ENCODE data around the gene CSTPP1. TPM values are rescaled to one million over a fixed set of nuclear protein-coding genes. Genes with fewer than 3 reads are reported as not detected.

Gene CSTPP1
- total RNA-seq, 2 experiments from 2014 or later = 14.2 to 16.5 TPM

GRCh38 chr11:47143322-47143721 lies 206.8 kb downstream of the CSTPP1 start:
- Mint-ChIP-seq H3K36me3 (peaks cover 2% of the 10 kb centered on the region), H3K27me3 (no peaks in the 10 kb centered on the region), H3K4me3 (no peak overlapping the region), H3K4me1 (peaks cover 3% of the 10 kb centered on the region), H3K9me3 (no peaks in the 10 kb centered on the region), H3K27ac (no peak overlapping the region)
- ATAC-seq (ENCODE audit: low read depth) (no peak), DNase-seq (no peak)
- POLR2A ChIA-PET = no interaction called here

- Mint-ChIP-seq H3K27ac (no peak overlapping the region), H3K4me1 (no peaks in the 10 kb centered on the region), H3K9me3 (no peaks in the 10 kb centered on the region), H3K36me3 (no peaks in the 10 kb centered on the region), H3K4me3 (no peak overlapping the region), H3K27me3 (no peaks in the 10 kb centered on the region)
- DNase-seq (no peak), ATAC-seq (ENCODE audit: low read depth) (no peak)
- POLR2A ChIA-PET = interaction anchor here (0.6 kb wide), 1 partner anchor 19 kb away, joined by 3 read pairs; no protein-coding TSS in a partner anchor
Observed at GRCh38 chr11:47144541-47144940, 208.0 kb downstream of the CSTPP1 start.

GRCh38 chr11:47147250-47147649 lies 210.7 kb downstream of the CSTPP1 start:
- no peak overlapping the region for H3K27ac Mint-ChIP-seq
- no peak for DNase-seq

GRCh38 chr11:47147681-47148080 lies 211.1 kb downstream of the CSTPP1 start:
- H3K36me3 Mint-ChIP-seq = no peaks in the 10 kb centered on the region
- H3K4me1 Mint-ChIP-seq = no peaks in the 10 kb centered on the region
- ATAC-seq (ENCODE audit: low read depth) (no peak), DNase-seq (no peak)
- POLR2A ChIA-PET = no interaction called here
- H3K27me3 Mint-ChIP-seq = no peaks in the 10 kb centered on the region
- no peak overlapping the region for H3K27ac Mint-ChIP-seq
- H3K4me3 Mint-ChIP-seq = no peak overlapping the region
- no peaks in the 10 kb centered on the region for H3K9me3 Mint-ChIP-seq

More at GRCh38 chr11:47147250-47147649, 210.7 kb downstream of the CSTPP1 start:
- Mint-ChIP-seq H3K4me3 (no peak overlapping the region), H3K27me3 (no peaks in the 10 kb centered on the region), H3K4me1 (no peaks in the 10 kb centered on the region), H3K36me3 (no peaks in the 10 kb centered on the region), H3K9me3 (no peaks in the 10 kb centered on the region)
- POLR2A ChIA-PET = no interaction called here
- ATAC-seq (ENCODE audit: low read depth) = no peak

GRCh38 chr11:47148270-47148669 lies 211.7 kb downstream of the CSTPP1 start:
- peaks cover 4% of the 10 kb centered on the region for H3K4me1 Mint-ChIP-seq
- H3K27me3 Mint-ChIP-seq = no peaks in the 10 kb centered on the region
- H3K36me3 Mint-ChIP-seq = no peaks in the 10 kb centered on the region
- POLR2A ChIA-PET = no interaction called here
- no peak overlapping the region for H3K27ac Mint-ChIP-seq
- no peak for DNase-seq
- ATAC-seq (ENCODE audit: low read depth) = no peak
- H3K9me3 Mint-ChIP-seq = no peaks in the 10 kb centered on the region
- H3K4me3 Mint-ChIP-seq = no peak overlapping the region

- no peaks in the 10 kb centered on the region for H3K9me3 Mint-ChIP-seq
- peaks cover 9% of the 10 kb centered on the region for H3K4me1 Mint-ChIP-seq
- DNase-seq (no peak), ATAC-seq (ENCODE audit: low read depth) (no peak)
- H3K36me3 Mint-ChIP-seq = no peaks in the 10 kb centered on the region
- no peak overlapping the region for H3K4me3 Mint-ChIP-seq
- no peaks in the 10 kb centered on the region for H3K27me3 Mint-ChIP-seq
- POLR2A ChIA-PET = no interaction called here
- no peak overlapping the region for H3K27ac Mint-ChIP-seq
Observed at GRCh38 chr11:47148903-47149531, 212.5 kb downstream of the CSTPP1 start.

GRCh38 chr11:47149782-47150181 lies 213.2 kb downstream of the CSTPP1 start:
- POLR2A ChIA-PET = no interaction called here

GRCh38 chr11:47152126-47152952 lies 215.8 kb downstream of the CSTPP1 start:
- DNase-seq (no peak), ATAC-seq (ENCODE audit: low read depth) (no peak)
- Mint-ChIP-seq H3K36me3 (no peaks in the 10 kb centered on the region), H3K4me3 (no peak overlapping the region), H3K27ac (no peak overlapping the region), H3K9me3 (no peaks in the 10 kb centered on the region), H3K27me3 (no peaks in the 10 kb centered on the region), H3K4me1 (peaks cover 30% of the 10 kb centered on the region)
- POLR2A ChIA-PET = no interaction called here

More at GRCh38 chr11:47149782-47150181, 213.2 kb downstream of the CSTPP1 start:
- Mint-ChIP-seq H3K4me1 (peaks cover 17% of the 10 kb centered on the region), H3K27me3 (no peaks in the 10 kb centered on the region), H3K4me3 (no peak overlapping the region), H3K9me3 (no peaks in the 10 kb centered on the region), H3K27ac (no peak overlapping the region), H3K36me3 (no peaks in the 10 kb centered on the region)
- no peak for ATAC-seq (ENCODE audit: low read depth)
- no peak for DNase-seq

GRCh38 chr11:47152953-47153950 lies 216.7 kb downstream of the CSTPP1 start:
- Mint-ChIP-seq H3K27me3 (no peaks in the 10 kb centered on the region), H3K4me3 (peak overlapping the region; percentile 56), H3K36me3 (no peaks in the 10 kb centered on the region), H3K4me1 (peaks cover 31% of the 10 kb centered on the region), H3K27ac (peak overlapping the region; percentile 79), H3K9me3 (no peaks in the 10 kb centered on the region)
- peak; percentile 63 for DNase-seq
- POLR2A ChIA-PET = interaction anchor here (1.0 kb wide), 1 partner anchor 12 kb away, joined by 4 read pairs; no protein-coding TSS in a partner anchor
- ATAC-seq (ENCODE audit: low read depth) = peak; percentile 25

- peak; percentile 95 for ATAC-seq (ENCODE audit: low read depth)
- peak; percentile 62 for DNase-seq
- POLR2A ChIA-PET = interaction anchor here (0.6 to 1.8 kb wide), 5 partner anchors 10 to 261 kb away, joined by 3 to 7 read pairs (median 4); partner anchors contain the start of genes CSTPP1 and DDB2
Observed at GRCh38 chr11:47154616-47155570, 218.3 kb downstream of the CSTPP1 start.

GRCh38 chr11:47155879-47156278 lies 219.3 kb downstream of the CSTPP1 start:
- ATAC-seq (ENCODE audit: low read depth) (no peak), DNase-seq (no peak)
- H3K4me3 Mint-ChIP-seq = peak overlapping the region; percentile 7
- no peaks in the 10 kb centered on the region for H3K27me3 Mint-ChIP-seq
- no peaks in the 10 kb centered on the region for H3K36me3 Mint-ChIP-seq
- POLR2A ChIA-PET = interaction anchor here (0.6 kb wide), 1 partner anchor 58 kb away, joined by 3 read pairs; no protein-coding TSS in a partner anchor
- H3K4me1 Mint-ChIP-seq = peaks cover 32% of the 10 kb centered on the region
- H3K27ac Mint-ChIP-seq = peak overlapping the region; percentile 92
- no peaks in the 10 kb centered on the region for H3K9me3 Mint-ChIP-seq

More at GRCh38 chr11:47154616-47155570, 218.3 kb downstream of the CSTPP1 start:
- peaks cover 32% of the 10 kb centered on the region for H3K4me1 Mint-ChIP-seq
- H3K4me3 Mint-ChIP-seq = peak overlapping the region; percentile 80
- H3K9me3 Mint-ChIP-seq = no peaks in the 10 kb centered on the region
- H3K27ac Mint-ChIP-seq = peak overlapping the region; percentile 92
- no peaks in the 10 kb centered on the region for H3K27me3 Mint-ChIP-seq
- H3K36me3 Mint-ChIP-seq = no peaks in the 10 kb centered on the region

- Mint-ChIP-seq H3K4me3 (no peak overlapping the region), H3K27ac (peak overlapping the region; percentile 22), H3K9me3 (no peaks in the 10 kb centered on the region), H3K4me1 (peaks cover 32% of the 10 kb centered on the region), H3K36me3 (no peaks in the 10 kb centered on the region), H3K27me3 (no peaks in the 10 kb centered on the region)
- DNase-seq = no peak
- POLR2A ChIA-PET = interaction anchor here (0.6 kb wide), 1 partner anchor 58 kb away, joined by 3 read pairs; no protein-coding TSS in a partner anchor
- no peak for ATAC-seq (ENCODE audit: low read depth)
Observed at GRCh38 chr11:47156333-47156732, 219.8 kb downstream of the CSTPP1 start.
